Caco-2 (cell line): ENCODE data around the gene NARS2. TPM values are rescaled to one million over a fixed set of nuclear protein-coding genes. Genes with fewer than 3 reads are reported as not detected.

Experiments used
- BruUV-seq: library from RNA; stranded (reverse); fragments of 400-500 nt; replicated peaks from 2 replicates; lab custom pipeline; 2021; lab: Mats Ljungman, UMichigan
- CTCF ChIA-PET: fragments of 300-600 bp; sonication (Branson Sonifier 250); formaldehyde crosslinking; loops from one replicate; lab custom pipeline; 2022; ENCODE audit warnings: antibody characterized with exemption; lab: Charles Lee
- POLR2A ChIA-PET: fragments of 300-600 bp; sonication (Branson Sonifier 250); formaldehyde crosslinking; loops from one replicate; lab custom pipeline; 2022; ENCODE audit warnings: antibody characterized with exemption; lab: Charles Lee
- DNase-seq, 2 experiments: peaks; one replicate each; pipeline versions ENCODE4 v3.0.0 to v3.0.0-alpha.2; 2020 to 2022
- H3K27me3 ChIP-seq: replicated peaks from 2 replicates; pipeline ENCODE4 v1.6.0; 2011; ENCODE audit warnings: low read length; ENCODE audit not compliant: control insufficient read depth, insufficient read depth
- H3K36me3 ChIP-seq: 2 replicates; pipeline ENCODE4 v1.5.1; 2011; ENCODE audit warnings: low read length; ENCODE audit not compliant: control insufficient read depth, insufficient read depth
- H3K4me1 ChIP-seq: fragments of 250-450 bp; sonication (Bioruptor Pico); 2 replicates; pipeline ENCODE4 v1.5.1; 2020; ENCODE audit warnings: mild to moderate bottlenecking
- H3K4me3 ChIP-seq: 2 replicates; pipeline ENCODE4 v1.5.1; 2011; ENCODE audit warnings: low read depth, mild to moderate bottlenecking, control low read depth, low read length
- H3K9me3 ChIP-seq: fragments of 250-450 bp; sonication (Bioruptor Pico); 2 replicates; pipeline ENCODE4 v1.5.1; 2020; ENCODE audit warnings: mild to moderate bottlenecking, moderate library complexity
- H3K27ac Mint-ChIP-seq: one replicate; pipeline ENCODE4 v1.8.0; 2022; ENCODE audit warnings: mixed read lengths; ENCODE audit not compliant: unreplicated experiment
- H3K27me3 Mint-ChIP-seq: one replicate; pipeline ENCODE4 v1.8.0; 2022; ENCODE audit warnings: mixed read lengths; ENCODE audit not compliant: insufficient read depth, unreplicated experiment
- H3K36me3 Mint-ChIP-seq: one replicate; pipeline ENCODE4 v1.8.0; 2022; ENCODE audit warnings: mild to moderate bottlenecking, mixed read lengths; ENCODE audit not compliant: insufficient read depth, unreplicated experiment
- H3K4me1 Mint-ChIP-seq: one replicate; pipeline ENCODE4 v1.8.0; 2022; ENCODE audit warnings: low read depth, mixed read lengths; ENCODE audit not compliant: unreplicated experiment
- H3K4me3 Mint-ChIP-seq: one replicate; pipeline ENCODE4 v1.8.0; 2022; ENCODE audit warnings: mild to moderate bottlenecking, moderate library complexity, mixed read lengths; ENCODE audit not compliant: unreplicated experiment
- H3K9me3 Mint-ChIP-seq: one replicate; pipeline ENCODE4 v1.8.0; 2022; ENCODE audit warnings: mixed read lengths; ENCODE audit not compliant: unreplicated experiment
- CTCF ChIP-seq, 2 experiments: fragments of 200-600 bp in 1 of 2; IDR thresholded peaks; 1 replicate in 1 of 2; 2 replicates in 1 of 2; pipeline versions ENCODE4 v1.5.1 to v1.8.0; 2011 to 2022; ENCODE audit warnings: antibody characterized with exemption in 1 of 2, control low read depth in 1 of 2, inconsistent platforms in 1 of 2, low read depth in 1 of 2, low read length in 1 of 2, mild to moderate bottlenecking in 1 of 2, moderate library complexity in 1 of 2; ENCODE audit not compliant: insufficient read depth in 1 of 2, severe bottlenecking in 1 of 2, unreplicated experiment in 1 of 2
- intact Hi-C: fragments of 100-400 bp; cut with micrococcal nuclease; formaldehyde crosslinking; loops from one replicate; pipeline ENCODE4 v1.10.0; 2022; ENCODE audit not compliant: unreplicated experiment
- total RNA-seq: library from RNA; stranded (reverse); gene quantifications from 2 replicates; pipeline ENCODE4 v1.2.3, GENCODE V29; 2022

The NARS2 gene
- total RNA-seq, 1 experiment from 2014 or later: 49.3 TPM

GRCh38 chr11:78572394-78572793 is 2.3 kb downstream of the NARS2 start:
- H3K27me3 ChIP-seq: no peaks in the 10 kb centered on the region
- BruUV-seq: no TSS peak
- peaks cover 24% of the 10 kb centered on the region for H3K36me3 Mint-ChIP-seq
- intact Hi-C loops: no loop called here
- no peaks in the 10 kb centered on the region for H3K27me3 Mint-ChIP-seq
- no peaks in the 10 kb centered on the region for H3K9me3 Mint-ChIP-seq
- 0 out of 2 replicates have a peak, but pooled peaks cover 1% of the 10 kb centered on the region for H3K36me3 ChIP-seq
- H3K4me1 ChIP-seq: peaks cover 19% of the 10 kb centered on the region; the same call in 1 of the 2 replicates
- no peaks in the 10 kb centered on the region for H3K9me3 ChIP-seq
- no peak overlapping the region for H3K4me3 Mint-ChIP-seq
- TF ChIP-seq CTCF (IDR thresholded peaks at IDR 0.05; ENCODE audit: insufficient read depth in 1 of 2, low read depth in 1 of 2, low read length in 1 of 2, severe bottlenecking in 1 of 2, unreplicated experiment in 1 of 2): no peak
- H3K27ac Mint-ChIP-seq: no peak overlapping the region
- H3K4me3 ChIP-seq: no peak overlapping the region
- ChIA-PET CTCF (no interaction called here), POLR2A (no interaction called here)
- H3K4me1 Mint-ChIP-seq: peaks cover 12% of the 10 kb centered on the region
- DNase-seq: no peak

- intact Hi-C loops: no loop called here
- Histone ChIP-seq H3K4me1 (peaks cover 15% of the 10 kb centered on the region; the same call in 1 of the 2 replicates), H3K9me3 (no peaks in the 10 kb centered on the region), H3K4me3 (no peak overlapping the region), H3K27me3 (no peaks in the 10 kb centered on the region), H3K36me3 (0 out of 2 replicates have a peak, but pooled peaks cover 1% of the 10 kb centered on the region)
- BruUV-seq: no TSS peak
- Mint-ChIP-seq H3K27ac (no peak overlapping the region), H3K4me1 (peaks cover 6% of the 10 kb centered on the region), H3K36me3 (peaks cover 30% of the 10 kb centered on the region), H3K27me3 (no peaks in the 10 kb centered on the region), H3K9me3 (no peaks in the 10 kb centered on the region), H3K4me3 (no peak overlapping the region)
- CTCF ChIA-PET: no interaction called here
- no peak for DNase-seq
- TF ChIP-seq CTCF (IDR thresholded peaks at IDR 0.05; ENCODE audit: insufficient read depth in 1 of 2, low read depth in 1 of 2, low read length in 1 of 2, severe bottlenecking in 1 of 2, unreplicated experiment in 1 of 2): no peak
- POLR2A ChIA-PET: no interaction called here
These were observed 4.6 kb downstream of the NARS2 start for GRCh38 chr11:78570031-78570430.

GRCh38 chr11:78567209-78567608 is 7.5 kb downstream of the NARS2 start:
- CTCF ChIA-PET: no interaction called here
- no TSS peak for BruUV-seq
- Histone ChIP-seq H3K36me3 (peaks cover 1% of the 10 kb centered on the region; the same call in 1 of the 2 replicates), H3K4me1 (peaks cover 18% of the 10 kb centered on the region), H3K4me3 (no peak overlapping the region), H3K9me3 (no peaks in the 10 kb centered on the region), H3K27me3 (no peaks in the 10 kb centered on the region)
- Mint-ChIP-seq H3K27me3 (no peaks in the 10 kb centered on the region), H3K4me1 (no peaks in the 10 kb centered on the region), H3K9me3 (no peaks in the 10 kb centered on the region), H3K4me3 (no peak overlapping the region), H3K27ac (no peak overlapping the region), H3K36me3 (peaks cover 23% of the 10 kb centered on the region)
- POLR2A ChIA-PET: no interaction called here
- no peak for DNase-seq
- intact Hi-C loops: no loop called here
- TF ChIP-seq CTCF (IDR thresholded peaks at IDR 0.05; ENCODE audit: insufficient read depth in 1 of 2, low read depth in 1 of 2, low read length in 1 of 2, severe bottlenecking in 1 of 2, unreplicated experiment in 1 of 2): no peak
